ENCODE results near the gene GNL1.
"Not testable (repeated sequence)": the region's sequence is repeated elsewhere in the genome, so short reads cannot be mapped to it uniquely, and the experiment has no call there.

Gene GNL1

DNA sequence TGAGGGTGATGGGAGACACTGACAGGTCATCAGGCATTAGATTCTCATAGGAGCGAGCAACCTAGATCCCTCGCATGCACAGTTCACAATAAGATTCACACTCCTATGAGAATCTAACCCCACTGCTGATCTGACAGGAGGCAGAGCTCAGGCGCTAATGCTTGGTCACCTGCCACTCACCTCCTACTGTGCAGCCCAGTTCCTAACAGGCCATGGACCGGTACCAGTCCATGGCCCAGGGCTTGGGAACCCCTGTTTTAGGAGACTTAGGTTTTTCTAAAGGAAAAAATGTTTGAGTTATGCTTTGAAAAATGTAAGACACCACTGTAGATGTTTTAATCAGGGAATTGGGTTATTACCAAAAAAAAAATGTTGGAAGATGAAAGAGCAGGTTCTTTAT is 60.3 kb downstream of the GNL1 start:
- no peak for DNase-seq

DNA sequence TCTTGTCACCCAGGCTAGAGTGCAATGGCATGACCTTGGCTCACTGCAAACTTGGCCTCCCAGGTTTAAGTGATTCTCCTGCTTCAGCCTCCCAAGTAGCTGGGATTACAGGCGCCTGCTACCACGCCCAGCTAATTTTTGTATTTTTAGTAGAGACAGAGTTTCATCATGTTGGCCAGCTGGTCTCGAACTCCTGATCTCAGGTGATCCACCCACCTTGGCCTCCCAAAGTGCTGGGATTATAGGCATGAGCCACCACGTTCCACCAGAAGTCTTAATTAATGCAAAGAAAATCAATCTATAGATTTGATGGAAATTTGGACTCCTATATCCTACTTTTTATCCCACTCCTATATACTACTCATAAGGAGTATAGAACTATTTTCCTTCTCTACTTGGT is 61.2 kb downstream of the GNL1 start:
- DNase-seq: not testable (repeated sequence)

DNA sequence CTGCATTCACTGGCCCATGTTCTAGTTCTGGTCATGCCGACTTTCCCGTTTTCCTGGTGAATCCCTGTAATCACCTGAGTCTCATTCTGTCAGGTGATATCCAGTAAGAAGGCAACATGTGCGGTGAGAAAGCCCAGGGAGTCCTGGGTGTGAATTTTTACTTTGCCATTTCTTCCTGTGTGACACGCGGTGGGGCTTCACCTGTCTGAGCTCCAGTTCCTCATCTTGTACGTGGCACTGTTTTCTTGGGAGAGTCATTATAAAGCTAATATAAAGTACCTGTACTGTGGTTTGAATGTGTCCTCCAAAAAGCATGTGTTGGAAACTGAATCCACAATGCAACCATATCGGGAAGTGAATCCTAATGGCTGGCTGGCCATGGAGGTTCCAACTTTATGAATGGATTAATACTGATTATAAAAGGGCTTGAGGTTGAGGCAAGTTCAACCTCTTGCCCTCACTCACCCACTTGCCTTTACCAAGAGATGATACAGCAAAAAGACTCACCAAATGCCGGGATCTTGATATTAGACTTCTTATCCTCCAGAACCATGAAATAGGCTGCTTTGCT is 61.9 kb downstream of the GNL1 start:
- DNase-seq: no peak

DNA sequence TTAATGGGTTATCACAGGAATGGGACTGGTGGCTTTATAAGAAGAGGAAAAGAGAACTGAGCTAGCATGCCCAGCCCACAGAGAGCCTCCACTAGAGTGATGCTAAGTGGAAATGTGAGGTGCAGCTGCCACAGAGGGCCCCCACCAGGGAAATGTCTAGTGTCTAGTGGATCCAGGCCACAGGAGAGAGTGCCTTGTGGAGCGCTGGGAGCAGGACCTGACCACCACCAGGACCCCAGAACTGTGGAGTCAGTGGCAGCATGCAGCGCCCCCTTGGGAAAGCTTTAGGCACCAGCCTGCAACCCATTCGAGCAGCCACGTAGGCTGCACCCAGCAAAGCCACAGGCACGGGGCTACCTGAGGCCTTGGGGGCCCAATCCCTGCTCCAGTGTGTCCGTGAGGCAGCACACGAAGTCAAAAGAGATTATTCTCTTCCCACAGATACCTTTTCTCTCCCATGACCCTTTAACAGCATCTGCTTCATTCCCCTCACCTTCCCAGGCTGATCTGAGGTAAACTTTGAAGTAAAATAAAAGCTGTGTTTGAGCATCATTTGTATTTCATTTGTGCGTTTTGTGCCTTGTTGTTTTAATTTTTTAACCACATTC is 62.5 kb downstream of the GNL1 start:
- DNase-seq: no peak

DNA sequence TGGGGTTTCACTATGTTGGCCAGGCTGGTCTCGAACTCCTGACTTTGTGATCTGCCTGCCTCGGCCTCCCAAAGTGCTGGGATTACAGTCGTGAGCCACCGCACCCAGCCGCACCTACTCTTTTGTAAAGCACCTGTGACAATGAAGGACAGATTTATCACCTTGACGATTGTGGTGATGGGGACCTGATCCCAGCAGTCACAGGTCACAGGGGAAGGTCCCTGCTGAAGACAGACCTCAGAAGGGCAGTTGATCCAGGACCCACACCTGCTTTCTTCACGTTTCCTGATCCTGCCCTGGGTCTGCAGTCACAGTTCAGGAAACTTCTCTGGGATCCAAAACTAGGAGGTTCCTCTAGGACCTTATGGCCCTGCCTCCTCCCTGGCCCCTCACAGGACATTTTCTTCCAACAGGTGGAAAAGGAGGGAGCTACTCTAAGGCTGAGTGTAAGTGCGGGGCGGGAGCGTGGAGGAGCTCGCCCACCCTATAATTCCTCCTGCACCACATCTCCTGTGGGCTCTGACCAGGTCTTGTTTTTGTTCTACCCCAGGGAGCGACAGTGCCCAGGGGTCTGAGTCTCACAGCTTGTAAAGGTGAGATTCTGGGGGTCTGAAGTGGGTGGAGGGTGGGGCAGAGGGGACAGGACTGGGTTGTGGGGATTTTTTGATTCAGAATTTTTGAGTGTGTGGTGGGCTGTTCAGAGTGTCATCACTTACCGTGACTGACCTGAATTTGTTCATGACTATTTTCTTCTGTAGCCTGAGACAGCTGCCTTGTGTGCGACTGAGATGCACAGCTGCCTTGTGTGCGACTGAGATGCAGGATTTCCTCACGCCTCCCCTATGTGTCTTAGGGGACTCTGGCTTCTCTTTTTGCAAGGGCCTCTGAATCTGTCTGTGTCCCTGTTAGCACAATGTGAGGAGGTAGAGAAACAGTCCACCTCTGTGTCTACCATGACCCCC is 64.0 kb downstream of the GNL1 start:
- no peak for DNase-seq
